Heart left ventricle (tissue), 13 donors: Measurements from ENCODE around the gene CBLB.

Experiments used
- POLR2A ChIP-seq, 2 donors: fragments of 450-650 bp; IDR thresholded peaks; one replicate each; pipeline ENCODE4 v1.6.1; 2017; ENCODE audit warnings: antibody characterized with exemption in 2 of 2, mild to moderate bottlenecking in 2 of 2, moderate library complexity in 2 of 2
- TF ChIP-seq, protein P1 (sequence below), 12 donors: fragments of 200-600 bp; sonication (generic) in 4 of 12; IDR thresholded peaks; one replicate each; pipeline versions ENCODE4 v1.5.0 to v1.8.0; 2018 to 2022; ENCODE audit warnings: antibody characterized with exemption in 12 of 12, mild to moderate bottlenecking in 5 of 12
- donor health status: ischemic (EF 13 %, LVEDD 7.1; RV severe dilation, severe dysfunction).
- donor health status: DM: no; HTN: yes; CAD: no.
- donor health status: DM: no; HTN: no; CAD: no.
- donor health status: ischemic (EF 25% LVEDD 6.9; RV normal size, moderate dysfunction).
- donor health status: ischemic (EF 25% LVEDD 5.7; RV mildly dilated, moderate dysfunction).
- donor health status: ischemic (EF 35%, LVEDD 5.7; RV mildly dilated, moderate dysfunction).
- donor health status: nonischemic (EF 11% LVEDD 7.7; RV severe dilation, severe dysfunction).
- donor health status: DM: yes; HTN: yes; CAD: no.
- donor health status: PGD.
- donor health status: ischemic (EF 29% LVEDD 5.4; RV normal size, mild dysfunction).
- donor health status: nonischemic (EF 23%, LVEDD 6.1; RV moderate dilation, normal function).

DNA sequence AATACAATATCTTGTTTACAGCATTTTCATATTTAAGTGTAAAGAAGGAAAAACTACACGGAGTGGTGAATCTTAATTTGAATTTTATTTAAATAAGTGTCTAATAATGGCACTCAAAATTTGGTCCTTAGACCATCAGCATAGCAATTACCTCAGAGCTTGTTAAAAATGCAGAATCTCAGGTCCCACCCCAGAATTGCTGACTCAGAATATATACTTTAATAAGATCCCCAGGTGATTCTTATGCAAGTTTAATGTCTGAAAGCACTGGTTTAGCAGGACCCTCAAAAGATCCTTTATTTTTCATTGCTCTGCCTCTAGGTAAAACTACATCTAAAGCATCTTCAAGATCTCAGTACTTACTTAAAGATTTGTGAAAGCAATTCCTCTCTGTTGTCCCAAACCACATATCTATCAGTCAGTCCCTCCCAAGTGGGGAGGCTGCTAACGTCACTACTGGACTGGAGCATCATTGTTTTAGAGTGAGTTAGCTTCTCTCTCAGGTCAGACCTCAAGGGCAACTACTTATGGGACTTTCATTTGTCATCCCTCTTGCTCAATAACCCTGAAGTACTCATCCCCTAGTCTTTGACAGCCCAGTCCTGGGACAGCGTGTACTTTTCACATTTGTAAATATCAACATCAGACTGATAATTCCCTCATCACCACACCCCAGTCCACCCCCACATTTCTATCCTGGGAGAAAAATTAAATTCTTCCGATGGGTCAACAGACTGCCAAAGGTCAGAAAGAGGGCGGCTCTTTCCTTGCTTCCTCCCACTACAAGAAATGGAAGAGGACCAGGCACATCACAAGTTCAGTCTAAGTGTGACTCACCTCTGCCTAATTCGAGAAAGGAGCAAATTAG, 76.7 kb downstream of the CBLB start:
- peak in 1 of 2 donors; percentile 12 for TF ChIP-seq POLR2A (IDR thresholded peaks at IDR 0.05)
- TF ChIP-seq, protein P1, sequence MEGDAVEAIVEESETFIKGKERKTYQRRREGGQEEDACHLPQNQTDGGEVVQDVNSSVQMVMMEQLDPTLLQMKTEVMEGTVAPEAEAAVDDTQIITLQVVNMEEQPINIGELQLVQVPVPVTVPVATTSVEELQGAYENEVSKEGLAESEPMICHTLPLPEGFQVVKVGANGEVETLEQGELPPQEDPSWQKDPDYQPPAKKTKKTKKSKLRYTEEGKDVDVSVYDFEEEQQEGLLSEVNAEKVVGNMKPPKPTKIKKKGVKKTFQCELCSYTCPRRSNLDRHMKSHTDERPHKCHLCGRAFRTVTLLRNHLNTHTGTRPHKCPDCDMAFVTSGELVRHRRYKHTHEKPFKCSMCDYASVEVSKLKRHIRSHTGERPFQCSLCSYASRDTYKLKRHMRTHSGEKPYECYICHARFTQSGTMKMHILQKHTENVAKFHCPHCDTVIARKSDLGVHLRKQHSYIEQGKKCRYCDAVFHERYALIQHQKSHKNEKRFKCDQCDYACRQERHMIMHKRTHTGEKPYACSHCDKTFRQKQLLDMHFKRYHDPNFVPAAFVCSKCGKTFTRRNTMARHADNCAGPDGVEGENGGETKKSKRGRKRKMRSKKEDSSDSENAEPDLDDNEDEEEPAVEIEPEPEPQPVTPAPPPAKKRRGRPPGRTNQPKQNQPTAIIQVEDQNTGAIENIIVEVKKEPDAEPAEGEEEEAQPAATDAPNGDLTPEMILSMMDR (IDR thresholded peaks at IDR 0.05) = no peak
